Gastrocnemius medialis (tissue), 4 donors: ENCODE measurements around the gene FAM153A. TPM values are rescaled to one million over a fixed set of nuclear protein-coding genes. Genes with fewer than 3 reads are reported as not detected.
"Not testable (repeated sequence)": the region's sequence is repeated elsewhere in the genome, so short reads cannot be mapped to it uniquely, and the experiment has no call there.

ENCODE experiments used
- ATAC-seq, 2 donors: fragments of 150-250 bp; one replicate each; pipeline ENCODE4 v1.9.1; 2016
- DNase-seq, 2 donors: peaks; one replicate each; pipeline ENCODE4 v3.0.0-alpha.2; 2019
- H3K27ac ChIP-seq, 4 donors: fragments of 200-600 bp; sonication (generic); 1 replicate in 1 of 4; 2 replicates in 3 of 4; pipeline ENCODE4 v1.5.1; 2016 to 2018; ENCODE audit warnings: mild to moderate bottlenecking in 2 of 4, moderate library complexity in 1 of 4
- H3K27me3 ChIP-seq, 3 donors: fragments of 200-600 bp; sonication (generic) in 2 of 3; 1 replicate in 1 of 3; 2 replicates in 2 of 3; pipeline versions ENCODE4 v1.5.1 to v1.6.0; 2016 to 2019; ENCODE audit warnings: mild to moderate bottlenecking in 1 of 3, moderate library complexity in 1 of 3
- H3K36me3 ChIP-seq, 2 donors: fragments of 200-600 bp; sonication (generic) in 1 of 2; one replicate each; pipeline ENCODE4 v1.5.1; 2017 to 2018
- H3K4me1 ChIP-seq, 2 donors: fragments of 200-600 bp; sonication (generic) in 1 of 2; one replicate each; pipeline ENCODE4 v1.5.1; 2016 to 2017; ENCODE audit warnings: mild to moderate bottlenecking in 2 of 2
- H3K4me3 ChIP-seq, 4 donors: fragments of 200-600 bp; sonication (generic) in 3 of 4; 1 replicate in 1 of 4; 2 replicates in 3 of 4; pipeline ENCODE4 v1.5.1; 2016 to 2019; ENCODE audit warnings: mild to moderate bottlenecking in 2 of 4
- H3K9me3 ChIP-seq, 3 donors: fragments of 200-600 bp; sonication (generic) in 2 of 3; 1 replicate in 1 of 3; 2 replicates in 2 of 3; pipeline ENCODE4 v1.5.1; 2016 to 2019
- in situ Hi-C, 4 donors: fragments of 200-750 bp; cut with MboI; loops; one replicate each; pipeline versions ENCODE4 v1.15.0 to v1.8.0; 2017; ENCODE audit warnings: low sequenced_read_pairs in 4 of 4
- intact Hi-C: fragments of 100-400 bp; cut with DNase I; formaldehyde crosslinking; loops from one replicate; pipeline ENCODE4 v1.15.1; 2023; ENCODE audit warnings: low total_unique reads
- total RNA-seq, 4 donors: library from RNA; depleted of rRNA; stranded (reverse); fragments of >200 nt; gene quantifications; one replicate each; pipeline versions ENCODE4 v1.1.0 to v1.2.3, GENCODE V29; 2016

Gene FAM153A
- total RNA-seq, 4 donors from 2014 or later: 0.61 TPM; not detected in 3

- H3K36me3 ChIP-seq, H3K27me3 ChIP-seq, H3K4me1 ChIP-seq, H3K4me3 ChIP-seq, H3K9me3 ChIP-seq, DNase-seq, intact Hi-C loops, H3K27ac ChIP-seq, ATAC-seq, in situ Hi-C loops: not testable (repeated sequence)
Observed at GRCh38 chr5:177722829-177723228, 59.9 kb downstream of the FAM153A start.

GRCh38 chr5:177719989-177720388, 62.7 kb downstream of the FAM153A start:
- intact Hi-C loops, H3K36me3 ChIP-seq, H3K27ac ChIP-seq, in situ Hi-C loops, H3K9me3 ChIP-seq, DNase-seq, H3K4me1 ChIP-seq, H3K4me3 ChIP-seq, H3K27me3 ChIP-seq: not testable (repeated sequence)
- ATAC-seq: peak; percentile 76 to 85

GRCh38 chr5:177715423-177715822, 67.3 kb downstream of the FAM153A start:
- H3K27me3 ChIP-seq, DNase-seq, H3K4me3 ChIP-seq, H3K27ac ChIP-seq, H3K4me1 ChIP-seq, H3K9me3 ChIP-seq, H3K36me3 ChIP-seq, ATAC-seq, in situ Hi-C loops, intact Hi-C loops: not testable (repeated sequence)

- in situ Hi-C loops, H3K9me3 ChIP-seq, intact Hi-C loops, H3K27ac ChIP-seq, DNase-seq, H3K4me3 ChIP-seq, H3K4me1 ChIP-seq, ATAC-seq, H3K36me3 ChIP-seq, H3K27me3 ChIP-seq: not testable (repeated sequence)
Observed at GRCh38 chr5:177696100-177696499, 86.6 kb downstream of the FAM153A start.

- intact Hi-C loops, H3K4me1 ChIP-seq, H3K27ac ChIP-seq, H3K9me3 ChIP-seq, DNase-seq, H3K36me3 ChIP-seq, in situ Hi-C loops, H3K27me3 ChIP-seq, H3K4me3 ChIP-seq, ATAC-seq: not testable (repeated sequence)
Observed at GRCh38 chr5:177695356-177695930, 87.3 kb downstream of the FAM153A start.

GRCh38 chr5:177694518-177694835, 88.2 kb downstream of the FAM153A start:
- in situ Hi-C loops, ATAC-seq, H3K27ac ChIP-seq, intact Hi-C loops, H3K4me1 ChIP-seq, DNase-seq, H3K36me3 ChIP-seq, H3K27me3 ChIP-seq, H3K9me3 ChIP-seq, H3K4me3 ChIP-seq: not testable (repeated sequence)

GRCh38 chr5:177693671-177694517, 88.8 kb downstream of the FAM153A start:
- intact Hi-C loops, H3K4me3 ChIP-seq, H3K27ac ChIP-seq, H3K4me1 ChIP-seq, H3K27me3 ChIP-seq, H3K36me3 ChIP-seq, H3K9me3 ChIP-seq, in situ Hi-C loops: not testable (repeated sequence)
- DNase-seq (peak in 1 of 2 donors; percentile 14), ATAC-seq (peak; percentile 26 to 64)

GRCh38 chr5:177692969-177693368, 89.7 kb downstream of the FAM153A start:
- H3K27ac ChIP-seq, H3K4me1 ChIP-seq, ATAC-seq, H3K9me3 ChIP-seq, H3K4me3 ChIP-seq, intact Hi-C loops, H3K36me3 ChIP-seq, DNase-seq, in situ Hi-C loops, H3K27me3 ChIP-seq: not testable (repeated sequence)

- H3K36me3 ChIP-seq, DNase-seq, H3K4me3 ChIP-seq, H3K27me3 ChIP-seq, H3K4me1 ChIP-seq, ATAC-seq, intact Hi-C loops, in situ Hi-C loops, H3K9me3 ChIP-seq, H3K27ac ChIP-seq: not testable (repeated sequence)
Observed at GRCh38 chr5:177692507-177692906, 90.2 kb downstream of the FAM153A start.

GRCh38 chr5:177689011-177689610, 93.6 kb downstream of the FAM153A start:
- ATAC-seq, H3K27ac ChIP-seq, H3K9me3 ChIP-seq, intact Hi-C loops, H3K36me3 ChIP-seq, DNase-seq, H3K27me3 ChIP-seq, in situ Hi-C loops, H3K4me1 ChIP-seq, H3K4me3 ChIP-seq: not testable (repeated sequence)

GRCh38 chr5:177688091-177688490, 94.6 kb downstream of the FAM153A start:
- H3K27me3 ChIP-seq, H3K9me3 ChIP-seq, ATAC-seq, H3K36me3 ChIP-seq, intact Hi-C loops, H3K27ac ChIP-seq, H3K4me3 ChIP-seq, DNase-seq, H3K4me1 ChIP-seq, in situ Hi-C loops: not testable (repeated sequence)

- H3K27me3 ChIP-seq, DNase-seq, H3K4me3 ChIP-seq, H3K4me1 ChIP-seq, intact Hi-C loops, ATAC-seq, H3K36me3 ChIP-seq, H3K27ac ChIP-seq, H3K9me3 ChIP-seq, in situ Hi-C loops: not testable (repeated sequence)
Observed at GRCh38 chr5:177681920-177682319, 100.8 kb downstream of the FAM153A start.
